GM23248 (cell line): Measurements from ENCODE around the gene TSPAN6. TPM values are rescaled to one million over a fixed set of nuclear protein-coding genes. Genes with fewer than 3 reads are reported as not detected.

ENCODE experiments used
- DNase-seq: peaks from one replicate; pipeline ENCODE4 v3.0.0-alpha.2; 2015
- H2AFZ ChIP-seq: fragments of 200-600 bp; sonication (generic); 2 replicates; pipeline ENCODE4 v1.6.1; 2016; ENCODE audit warnings: antibody characterized with exemption
- H3F3A ChIP-seq: fragments of 200-600 bp; sonication (generic); 2 replicates; pipeline ENCODE4 v1.6.1; 2016; ENCODE audit warnings: mild to moderate bottlenecking, antibody characterized with exemption, mixed run types; ENCODE audit not compliant: insufficient read depth
- H3K27ac ChIP-seq: fragments of 200-600 bp; sonication (generic); 2 replicates; pipeline ENCODE4 v1.5.1; 2016; ENCODE audit warnings: mild to moderate bottlenecking
- H3K27me3 ChIP-seq: fragments of 200-600 bp; sonication (generic); replicated peaks from 2 replicates; pipeline ENCODE4 v1.6.1; 2016; ENCODE audit warnings: mild to moderate bottlenecking; ENCODE audit not compliant: insufficient read depth
- H3K36me3 ChIP-seq: fragments of 200-600 bp; sonication (generic); 2 replicates; pipeline ENCODE4 v1.6.1; 2016; ENCODE audit warnings: low read depth, mild to moderate bottlenecking
- H3K4me1 ChIP-seq: fragments of 200-600 bp; sonication (generic); 2 replicates; pipeline ENCODE4 v1.6.1; 2016; ENCODE audit warnings: mild to moderate bottlenecking; ENCODE audit not compliant: insufficient read depth
- H3K4me2 ChIP-seq: fragments of 200-600 bp; sonication (generic); one replicate; pipeline ENCODE4 v1.6.1; 2016; ENCODE audit warnings: mild to moderate bottlenecking; ENCODE audit not compliant: unreplicated experiment
- H3K4me3 ChIP-seq: fragments of 200-600 bp; sonication (generic); 2 replicates; pipeline ENCODE4 v1.5.1; 2016; ENCODE audit warnings: mild to moderate bottlenecking
- H3K79me2 ChIP-seq: fragments of 200-600 bp; sonication (generic); 2 replicates; pipeline ENCODE4 v1.6.1; 2016; ENCODE audit warnings: mild to moderate bottlenecking; ENCODE audit not compliant: insufficient read depth
- H3K9ac ChIP-seq: fragments of 200-600 bp; sonication (generic); 2 replicates; pipeline ENCODE4 v1.6.1; 2016; ENCODE audit warnings: mild to moderate bottlenecking
- H3K9me2 ChIP-seq: fragments of 200-600 bp; sonication (generic); 2 replicates; pipeline ENCODE4 v1.6.1; 2016; ENCODE audit warnings: mixed run types, mild to moderate bottlenecking, moderate library complexity; ENCODE audit not compliant: insufficient read depth
- H3K9me3 ChIP-seq: fragments of 200-600 bp; sonication (generic); one replicate; pipeline ENCODE4 v1.6.1; 2017; ENCODE audit warnings: low read depth
- H4K20me1 ChIP-seq: fragments of 200-600 bp; sonication (generic); 2 replicates; pipeline ENCODE4 v1.6.0; 2016; ENCODE audit not compliant: insufficient read depth
- EZH2 ChIP-seq: fragments of 200-600 bp; sonication (generic); IDR thresholded peaks from 2 replicates; pipeline ENCODE4 v1.6.1; 2018; ENCODE audit warnings: antibody characterized with exemption, mild to moderate bottlenecking; ENCODE audit not compliant: insufficient read depth, poor library complexity, severe bottlenecking
- EZH2phosphoT487 ChIP-seq: fragments of 200-600 bp; sonication (generic); IDR thresholded peaks from 2 replicates; pipeline ENCODE4 v1.6.1; 2018; ENCODE audit warnings: antibody characterized with exemption, moderate library complexity, mild to moderate bottlenecking, low read depth; ENCODE audit not compliant: insufficient read depth
- WGBS, 2 experiments: methylation state at CpG; one replicate each; pipeline ENCODE4 v1.1.6; 2015 to 2017; ENCODE audit warnings: low lambda C conversion rate in 2 of 2, low coverage in 1 of 2; ENCODE audit errors: missing lambda C conversion rate in 2 of 2; 5-methylcytosine and 5-hydroxymethylcytosine counted together
- in situ Hi-C: fragments of 300-500 bp; cut with MboI; formaldehyde crosslinking; loops from 2 replicates; pipeline ENCODE4 v1.15.0; 2020
- polyA plus RNA-seq: library from polyadenylated mRNA; unstranded; fragments of >200 nt; fragmentation: Nextera tagmentation; extraction: Ambion mirVana; gene quantifications from 2 replicates; pipeline ENCODE4 v1.2.1, GENCODE V29; 2016
- total RNA-seq: library from RNA; depleted of rRNA; stranded (reverse); fragments of >200 nt; shearing (Covaris generic); gene quantifications from 2 replicates; pipeline ENCODE4 v1.2.3, GENCODE V29; 2014

TSPAN6 gene
- total and polyA plus RNA-seq, 2 experiments from 2014 or later, result 24.3 to 37.8 TPM

- TF ChIP-seq EZH2phosphoT487 (no peak), EZH2 (no peak)
- Histone ChIP-seq H3K9ac (no peak overlapping the region), H3K9me2 (no peaks in the 10 kb centered on the region), H3K4me2 (no peak overlapping the region), H3K9me3 (no peaks in the 10 kb centered on the region), H3K4me3 (no peak overlapping the region), H3K79me2 (no peaks in the 10 kb centered on the region), H3K4me1 (peaks cover 25% of the 10 kb centered on the region), H3F3A (peaks cover 6% of the 10 kb centered on the region; the same call in 1 of the 2 replicates), H3K27me3 (no peaks in the 10 kb centered on the region), H2AFZ (no peak overlapping the region), H4K20me1 (no peaks in the 10 kb centered on the region), H3K27ac (no peak overlapping the region), H3K36me3 (no peaks in the 10 kb centered on the region)
- WGBS, 2 experiments, result 37 to 38% methylated on average over 3 of the region's 3 CpGs
- in situ Hi-C loops, result loop anchor here (10.0 kb wide), 1 partner anchor 83 kb away; no protein-coding TSS in a partner anchor
- DNase-seq, result no peak
Observed at GRCh38 chrX:100681599-100681998, 45.0 kb upstream of the TSPAN6 start.

DNA sequence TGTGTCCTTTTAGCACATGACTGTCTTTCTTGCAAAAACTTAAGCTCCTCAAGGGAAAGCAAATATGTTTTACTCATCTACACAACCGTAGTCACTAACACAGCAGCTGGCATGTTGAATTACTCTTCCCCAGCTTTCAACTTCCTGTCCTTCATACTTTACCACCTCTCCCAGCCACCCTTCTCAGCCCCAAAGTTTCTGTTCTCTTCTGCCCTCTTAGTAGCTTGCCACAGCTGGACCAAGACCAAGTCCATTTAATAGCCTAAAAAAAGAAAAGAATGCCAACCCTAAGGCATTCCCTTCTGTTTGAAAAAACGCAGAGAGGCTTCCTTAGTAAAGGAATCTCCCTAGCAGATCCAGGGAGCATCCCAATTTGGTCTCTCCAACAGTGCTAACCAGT lies 44.1 kb upstream of the TSPAN6 start:
- no peak overlapping the region for H3K27ac ChIP-seq
- H3K9me2 ChIP-seq, result no peaks in the 10 kb centered on the region
- H4K20me1 ChIP-seq, result no peaks in the 10 kb centered on the region
- no peak overlapping the region for H2AFZ ChIP-seq
- no peak overlapping the region for H3K4me3 ChIP-seq
- in situ Hi-C loops, result loop anchor here (10.0 kb wide), 1 partner anchor 84 kb away; no protein-coding TSS in a partner anchor
- H3F3A ChIP-seq, result peaks cover 6% of the 10 kb centered on the region; the same call in 1 of the 2 replicates
- H3K4me2 ChIP-seq, result peak overlapping the region; percentile 57
- no peaks in the 10 kb centered on the region for H3K36me3 ChIP-seq
- H3K4me1 ChIP-seq, result peaks cover 25% of the 10 kb centered on the region
- 23 to 36% methylated on average over 2 of the region's 2 CpGs for WGBS, 2 experiments
- DNase-seq, result peak; percentile 28
- H3K9ac ChIP-seq, result no peak overlapping the region
- no peaks in the 10 kb centered on the region for H3K9me3 ChIP-seq
- no peaks in the 10 kb centered on the region for H3K27me3 ChIP-seq
- H3K79me2 ChIP-seq, result no peaks in the 10 kb centered on the region
- TF ChIP-seq EZH2, result no peak
- no peak for TF ChIP-seq EZH2phosphoT487

DNA sequence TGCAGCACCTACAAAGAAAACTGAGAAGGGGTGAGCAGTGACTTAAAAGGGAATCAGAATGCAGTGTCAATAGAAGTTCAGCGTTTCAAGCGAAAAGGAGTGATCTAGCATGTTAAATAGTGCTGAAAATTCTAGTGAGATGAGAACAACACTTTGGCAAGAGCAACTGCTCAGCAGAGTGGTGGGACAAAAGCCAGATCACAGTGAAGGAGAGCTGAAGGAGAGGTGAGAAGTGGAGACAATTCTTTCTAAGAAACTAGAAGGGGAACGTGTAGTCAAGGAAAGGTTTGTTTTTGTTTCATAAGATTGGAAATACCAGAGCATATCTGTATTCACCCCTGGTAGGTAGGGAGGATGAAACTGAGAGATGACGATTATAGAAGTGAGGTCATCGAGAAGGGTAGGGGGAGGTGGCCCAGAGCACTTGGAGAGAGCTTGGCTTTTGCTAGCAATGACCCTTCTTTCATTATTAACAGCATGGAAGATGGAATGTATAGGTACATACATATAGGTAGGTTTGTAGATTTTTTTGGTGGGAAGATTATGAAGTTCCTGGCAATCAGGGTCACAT lies 41.1 kb upstream of the TSPAN6 start:
- Histone ChIP-seq H3K4me2 (peak overlapping the region; percentile 7), H3K27ac (no peak overlapping the region), H3K27me3 (no peaks in the 10 kb centered on the region), H3F3A (no peaks in the 10 kb centered on the region), H4K20me1 (no peaks in the 10 kb centered on the region), H3K36me3 (no peaks in the 10 kb centered on the region), H3K79me2 (no peaks in the 10 kb centered on the region), H3K4me3 (no peak overlapping the region), H3K4me1 (peaks cover 27% of the 10 kb centered on the region), H2AFZ (no peak overlapping the region), H3K9ac (no peak overlapping the region), H3K9me2 (no peaks in the 10 kb centered on the region), H3K9me3 (no peaks in the 10 kb centered on the region)
- no peak for TF ChIP-seq EZH2
- TF ChIP-seq EZH2phosphoT487, result no peak
- in situ Hi-C loops, result no loop called here
- 33 to 36% methylated on average over 5 of the region's 5 CpGs for WGBS, 2 experiments
- DNase-seq, result peak; percentile 55

DNA sequence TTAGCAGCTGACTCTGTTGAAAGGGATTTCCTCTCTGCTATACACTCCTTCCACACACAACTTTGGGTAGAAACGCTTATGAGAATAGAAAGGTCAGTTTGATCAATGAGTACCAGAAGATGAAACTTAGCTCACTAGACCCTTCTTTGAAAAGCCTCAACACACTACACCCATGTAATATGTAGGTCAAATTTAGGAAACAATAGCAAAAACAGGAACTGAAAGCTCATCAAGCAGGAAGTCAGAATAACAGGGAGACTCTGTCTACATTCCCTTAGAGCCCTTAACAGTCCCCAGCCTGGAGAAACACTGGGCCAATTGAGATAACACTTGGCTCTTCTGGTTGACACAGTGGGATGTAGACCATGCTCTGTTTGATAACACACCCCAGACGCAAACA lies 38.1 kb upstream of the TSPAN6 start:
- TF ChIP-seq EZH2 (no peak), EZH2phosphoT487 (no peak)
- no peak for DNase-seq
- no peaks in the 10 kb centered on the region for H3K36me3 ChIP-seq
- H3K27ac ChIP-seq, result no peak overlapping the region
- H3K9me2 ChIP-seq, result no peaks in the 10 kb centered on the region
- WGBS, 2 experiments, result 59 to 63% methylated on average over 2 of the region's 2 CpGs
- peaks cover 19% of the 10 kb centered on the region for H3K4me1 ChIP-seq
- no peak overlapping the region for H3K4me3 ChIP-seq
- no peaks in the 10 kb centered on the region for H3F3A ChIP-seq
- no peak overlapping the region for H3K9ac ChIP-seq
- no peak overlapping the region for H3K4me2 ChIP-seq
- no peak overlapping the region for H2AFZ ChIP-seq
- in situ Hi-C loops, result no loop called here
- no peaks in the 10 kb centered on the region for H3K9me3 ChIP-seq
- no peaks in the 10 kb centered on the region for H3K79me2 ChIP-seq
- H4K20me1 ChIP-seq, result no peaks in the 10 kb centered on the region
- no peaks in the 10 kb centered on the region for H3K27me3 ChIP-seq
